Neuron (in vitro differentiated cells): ENCODE data around the gene TRIB2.

ENCODE experiments used
- H2AFZ ChIP-seq: one replicate; pipeline ENCODE4 v1.6.1; 2013; ENCODE audit warnings: low read depth, mild to moderate bottlenecking, inconsistent platforms, low read length, moderate library complexity
- H3K27me3 ChIP-seq: one replicate; pipeline ENCODE4 v1.6.1; 2013; ENCODE audit warnings: low read length; ENCODE audit not compliant: insufficient read depth
- H3K36me3 ChIP-seq: one replicate; pipeline ENCODE4 v1.6.1; 2013; ENCODE audit warnings: low read length; ENCODE audit not compliant: insufficient read depth
- H3K4me1 ChIP-seq: one replicate; pipeline ENCODE4 v1.6.1; 2013; ENCODE audit warnings: low read length; ENCODE audit not compliant: insufficient read depth
- H3K4me3 ChIP-seq: 2 replicates; pipeline ENCODE4 v1.5.1; 2013; ENCODE audit warnings: mild to moderate bottlenecking, low read length, moderate library complexity
- H3K9me3 ChIP-seq: one replicate; pipeline ENCODE4 v1.6.1; 2013; ENCODE audit warnings: low read length

Gene TRIB2

GRCh38 chr2:12718711-12719399 is 2.1 kb downstream of the TRIB2 start:
- Histone ChIP-seq H3K9me3 (no peaks in the 10 kb centered on the region), H3K4me3 (peak overlapping the region; percentile 80), H3K27me3 (no peaks in the 10 kb centered on the region), H3K4me1 (peaks cover 38% of the 10 kb centered on the region), H2AFZ (peak overlapping the region; percentile 90), H3K36me3 (peaks cover 11% of the 10 kb centered on the region)

GRCh38 chr2:12719400-12720277 is 2.9 kb downstream of the TRIB2 start:
- H3K27me3 ChIP-seq = no peaks in the 10 kb centered on the region

GRCh38 chr2:12720278-12720620 is 3.5 kb downstream of the TRIB2 start:
- Histone ChIP-seq H3K27me3 (no peaks in the 10 kb centered on the region), H2AFZ (no peak overlapping the region), H3K4me1 (peaks cover 32% of the 10 kb centered on the region), H3K4me3 (peak overlapping the region; percentile 80), H3K9me3 (no peaks in the 10 kb centered on the region), H3K36me3 (peaks cover 25% of the 10 kb centered on the region)

More at GRCh38 chr2:12719400-12720277, 2.9 kb downstream of the TRIB2 start:
- peaks cover 19% of the 10 kb centered on the region for H3K36me3 ChIP-seq
- no peak overlapping the region for H2AFZ ChIP-seq
- H3K4me3 ChIP-seq = peak overlapping the region; percentile 80
- H3K9me3 ChIP-seq = no peaks in the 10 kb centered on the region
- peaks cover 38% of the 10 kb centered on the region for H3K4me1 ChIP-seq

GRCh38 chr2:12720754-12721378 is 4.1 kb downstream of the TRIB2 start:
- no peaks in the 10 kb centered on the region for H3K27me3 ChIP-seq
- no peak overlapping the region for H2AFZ ChIP-seq
- peak overlapping the region; percentile 80 for H3K4me3 ChIP-seq
- peaks cover 26% of the 10 kb centered on the region for H3K4me1 ChIP-seq
- peaks cover 31% of the 10 kb centered on the region for H3K36me3 ChIP-seq
- H3K9me3 ChIP-seq = no peaks in the 10 kb centered on the region

- Histone ChIP-seq H2AFZ (no peak overlapping the region), H3K4me1 (peaks cover 26% of the 10 kb centered on the region), H3K27me3 (no peaks in the 10 kb centered on the region), H3K4me3 (peak overlapping the region; percentile 80), H3K36me3 (peaks cover 40% of the 10 kb centered on the region), H3K9me3 (no peaks in the 10 kb centered on the region)
Observed at GRCh38 chr2:12721566-12722446, 5.1 kb downstream of the TRIB2 start.

- H3K4me1 ChIP-seq = peaks cover 26% of the 10 kb centered on the region
- H2AFZ ChIP-seq = no peak overlapping the region
- H3K9me3 ChIP-seq = no peaks in the 10 kb centered on the region
- peak overlapping the region; percentile 80 for H3K4me3 ChIP-seq
- H3K36me3 ChIP-seq = peaks cover 49% of the 10 kb centered on the region
- H3K27me3 ChIP-seq = no peaks in the 10 kb centered on the region
Observed at GRCh38 chr2:12722447-12723316, 5.9 kb downstream of the TRIB2 start.

- Histone ChIP-seq H3K4me1 (peaks cover 26% of the 10 kb centered on the region), H3K36me3 (peaks cover 61% of the 10 kb centered on the region), H2AFZ (no peak overlapping the region), H3K9me3 (no peaks in the 10 kb centered on the region), H3K4me3 (no peak overlapping the region), H3K27me3 (no peaks in the 10 kb centered on the region)
Observed at GRCh38 chr2:12723736-12724463, 7.2 kb downstream of the TRIB2 start.

- Histone ChIP-seq H3K4me3 (no peak overlapping the region), H3K27me3 (no peaks in the 10 kb centered on the region), H3K4me1 (peaks cover 22% of the 10 kb centered on the region), H3K9me3 (no peaks in the 10 kb centered on the region), H2AFZ (no peak overlapping the region), H3K36me3 (peaks cover 77% of the 10 kb centered on the region)
Observed at GRCh38 chr2:12725233-12726187, 8.8 kb downstream of the TRIB2 start.

- H3K4me1 ChIP-seq = peaks cover 21% of the 10 kb centered on the region
- H3K36me3 ChIP-seq = peaks cover 84% of the 10 kb centered on the region
Observed at GRCh38 chr2:12726271-12726670, 9.5 kb downstream of the TRIB2 start.

GRCh38 chr2:12727065-12727464 is 10.3 kb downstream of the TRIB2 start:
- Histone ChIP-seq H3K36me3 (peaks cover 91% of the 10 kb centered on the region), H3K27me3 (no peaks in the 10 kb centered on the region), H3K4me3 (no peak overlapping the region), H3K9me3 (no peaks in the 10 kb centered on the region), H3K4me1 (peaks cover 20% of the 10 kb centered on the region), H2AFZ (no peak overlapping the region)

More at GRCh38 chr2:12726271-12726670, 9.5 kb downstream of the TRIB2 start:
- H3K27me3 ChIP-seq = no peaks in the 10 kb centered on the region
- no peak overlapping the region for H2AFZ ChIP-seq
- H3K4me3 ChIP-seq = no peak overlapping the region
- no peaks in the 10 kb centered on the region for H3K9me3 ChIP-seq
